Uterus (tissue), 4 donors: Measurements from ENCODE around the gene FAM47C. TPM values are rescaled to one million over a fixed set of nuclear protein-coding genes. Genes with fewer than 3 reads are reported as not detected.
"Not testable (repeated sequence)": the region's sequence is repeated elsewhere in the genome, so short reads cannot be mapped to it uniquely, and the experiment has no call there.

Experiments used
- DNase-seq, 2 donors: peaks; one replicate each; pipeline ENCODE4 v3.0.0-alpha.2; 2019 to 2020
- H3K27ac ChIP-seq, 2 donors: fragments of 200-600 bp; sonication (generic); 1 replicate in 1 of 2; 2 replicates in 1 of 2; pipeline ENCODE4 v1.5.1; 2016 to 2018
- H3K27me3 ChIP-seq, 2 donors: fragments of 200-600 bp; sonication (generic); one replicate each; pipeline ENCODE4 v1.5.1; 2018 to 2019; ENCODE audit warnings: control low read depth in 1 of 2
- H3K36me3 ChIP-seq, 2 donors: fragments of 200-600 bp; sonication (generic); one replicate each; pipeline ENCODE4 v1.5.1; 2019; ENCODE audit warnings: control low read depth in 1 of 2
- H3K4me1 ChIP-seq, 2 donors: fragments of 200-600 bp; sonication (generic); one replicate each; pipeline ENCODE4 v1.5.1; 2018 to 2019; ENCODE audit warnings: control low read depth in 1 of 2
- H3K4me3 ChIP-seq, 2 donors: fragments of 200-600 bp; sonication (generic); 1 replicate in 1 of 2; 2 replicates in 1 of 2; pipeline ENCODE4 v1.5.1; 2018 to 2019; ENCODE audit warnings: mild to moderate bottlenecking in 1 of 2
- H3K9me3 ChIP-seq, 2 donors: fragments of 200-600 bp; sonication (generic); one replicate each; pipeline ENCODE4 v1.5.1; 2019; ENCODE audit warnings: control low read depth in 1 of 2
- CTCF ChIP-seq, 4 experiments: fragments of 200-600 bp in 2 of 4; fragments of 450-650 bp in 2 of 4; sonication (generic) in 2 of 4; IDR thresholded peaks; one replicate each; pipeline ENCODE4 v1.5.1; 2016 to 2019; ENCODE audit warnings: antibody characterized with exemption in 4 of 4, mild to moderate bottlenecking in 2 of 4, moderate library complexity in 1 of 4
- POLR2A ChIP-seq, 2 donors: fragments of 450-650 bp; IDR thresholded peaks; one replicate each; pipeline ENCODE4 v1.6.1; 2016; ENCODE audit warnings: antibody characterized with exemption in 2 of 2, mild to moderate bottlenecking in 1 of 2, moderate library complexity in 1 of 2
- intact Hi-C: fragments of 100-400 bp; cut with DNase I; formaldehyde crosslinking; loops from one replicate; pipeline ENCODE4 v1.15.1; 2023; ENCODE audit warnings: low total_unique reads
- total RNA-seq, 4 donors: library from RNA; depleted of rRNA in 3 of 4; stranded (reverse); fragments of >200 nt in 3 of 4; gene quantifications; one replicate each; pipeline versions ENCODE4 v1.1.0 to v1.2.4, GENCODE V29; 2014 to 2023
- donor health status: DM: yes; HTN: yes; CAD: no.

Gene FAM47C
- total RNA-seq, 4 donors from 2014 or later: not detected

- intact Hi-C loops: no loop called here
- H3K4me1 ChIP-seq: no peaks in the 10 kb centered on the region
- no peak overlapping the region for H3K4me3 ChIP-seq
- H3K9me3 ChIP-seq: no peaks in the 10 kb centered on the region
- TF ChIP-seq POLR2A (IDR thresholded peaks at IDR 0.05): no peak
- no peak for TF ChIP-seq CTCF (IDR thresholded peaks at IDR 0.05)
- DNase-seq: no peak
- H3K27ac ChIP-seq: no peak overlapping the region
- no peaks in the 10 kb centered on the region for H3K36me3 ChIP-seq
- peaks cover 0 to under 1% of the 10 kb centered on the region in 2 donors for H3K27me3 ChIP-seq
Measured at GRCh38 chrX:37000140-37000539, 8.0 kb upstream of the FAM47C start.

GRCh38 chrX:37010496-37010895 lies 2.3 kb downstream of the FAM47C start:
- peaks cover 0 to 2% of the 10 kb centered on the region in 2 donors for H3K27me3 ChIP-seq
- H3K27ac ChIP-seq: no peak overlapping the region
- no peaks in the 10 kb centered on the region for H3K9me3 ChIP-seq

GRCh38 chrX:37034260-37034659 lies 26.1 kb downstream of the FAM47C start:
- intact Hi-C loops, H3K9me3 ChIP-seq, H3K36me3 ChIP-seq, H3K4me3 ChIP-seq, H3K27ac ChIP-seq, H3K27me3 ChIP-seq, DNase-seq, H3K4me1 ChIP-seq: not testable (repeated sequence)

More at GRCh38 chrX:37010496-37010895, 2.3 kb downstream of the FAM47C start:
- H3K4me1 ChIP-seq: no peaks in the 10 kb centered on the region
- intact Hi-C loops: no loop called here
- no peak for TF ChIP-seq CTCF (IDR thresholded peaks at IDR 0.05)
- H3K36me3 ChIP-seq: no peaks in the 10 kb centered on the region
- no peak for DNase-seq
- H3K4me3 ChIP-seq: no peak overlapping the region

GRCh38 chrX:37036674-37037220 lies 28.6 kb downstream of the FAM47C start:
- H3K27me3 ChIP-seq, intact Hi-C loops, H3K27ac ChIP-seq, H3K4me3 ChIP-seq, DNase-seq, H3K4me1 ChIP-seq, H3K9me3 ChIP-seq, H3K36me3 ChIP-seq: not testable (repeated sequence)

GRCh38 chrX:37038814-37039213 lies 30.6 kb downstream of the FAM47C start:
- not testable (repeated sequence) for DNase-seq, H3K4me1 ChIP-seq

GRCh38 chrX:37042956-37043885 lies 35.1 kb downstream of the FAM47C start:
- H3K4me1 ChIP-seq, DNase-seq, H3K27ac ChIP-seq, intact Hi-C loops, H3K4me3 ChIP-seq, H3K36me3 ChIP-seq, H3K9me3 ChIP-seq, H3K27me3 ChIP-seq: not testable (repeated sequence)

More at GRCh38 chrX:37038814-37039213, 30.6 kb downstream of the FAM47C start:
- H3K9me3 ChIP-seq, intact Hi-C loops, H3K4me3 ChIP-seq, H3K27me3 ChIP-seq, H3K27ac ChIP-seq, H3K36me3 ChIP-seq: not testable (repeated sequence)

- Histone ChIP-seq H3K4me3 (no peak overlapping the region), H3K36me3 (no peaks in the 10 kb centered on the region), H3K4me1 (no peaks in the 10 kb centered on the region), H3K27ac (no peak overlapping the region), H3K9me3 (no peaks in the 10 kb centered on the region), H3K27me3 (no peaks in the 10 kb centered on the region)
- no peak for DNase-seq
- TF ChIP-seq CTCF (IDR thresholded peaks at IDR 0.05) (no peak), POLR2A (IDR thresholded peaks at IDR 0.05) (no peak)
- intact Hi-C loops: no loop called here
Measured at GRCh38 chrX:37047776-37048175, 39.6 kb downstream of the FAM47C start.

GRCh38 chrX:37057572-37057971 lies 49.4 kb downstream of the FAM47C start:
- H3K4me3 ChIP-seq, H3K27me3 ChIP-seq, DNase-seq, H3K4me1 ChIP-seq, H3K36me3 ChIP-seq, intact Hi-C loops, H3K9me3 ChIP-seq, H3K27ac ChIP-seq: not testable (repeated sequence)
